HTR-8/SVneo (cell line): ENCODE results near the gene PDAP1.
"Not testable (repeated sequence)": the region's sequence is repeated elsewhere in the genome, so short reads cannot be mapped to it uniquely, and the experiment has no call there.

ENCODE experiments used
- DNase-seq: peaks from one replicate; pipeline ENCODE4 v3.0.0; 2011; ENCODE audit warnings: low spot score, mixed read lengths; ENCODE audit not compliant: insufficient read length
- FAIRE-seq: peaks from 2 replicates; lab custom pipeline; 2011; peaks lifted over from hg19 to GRCh38; lab: Jason Lieb, UNC

PDAP1 gene, protein sequence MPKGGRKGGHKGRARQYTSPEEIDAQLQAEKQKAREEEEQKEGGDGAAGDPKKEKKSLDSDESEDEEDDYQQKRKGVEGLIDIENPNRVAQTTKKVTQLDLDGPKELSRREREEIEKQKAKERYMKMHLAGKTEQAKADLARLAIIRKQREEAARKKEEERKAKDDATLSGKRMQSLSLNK

DNA sequence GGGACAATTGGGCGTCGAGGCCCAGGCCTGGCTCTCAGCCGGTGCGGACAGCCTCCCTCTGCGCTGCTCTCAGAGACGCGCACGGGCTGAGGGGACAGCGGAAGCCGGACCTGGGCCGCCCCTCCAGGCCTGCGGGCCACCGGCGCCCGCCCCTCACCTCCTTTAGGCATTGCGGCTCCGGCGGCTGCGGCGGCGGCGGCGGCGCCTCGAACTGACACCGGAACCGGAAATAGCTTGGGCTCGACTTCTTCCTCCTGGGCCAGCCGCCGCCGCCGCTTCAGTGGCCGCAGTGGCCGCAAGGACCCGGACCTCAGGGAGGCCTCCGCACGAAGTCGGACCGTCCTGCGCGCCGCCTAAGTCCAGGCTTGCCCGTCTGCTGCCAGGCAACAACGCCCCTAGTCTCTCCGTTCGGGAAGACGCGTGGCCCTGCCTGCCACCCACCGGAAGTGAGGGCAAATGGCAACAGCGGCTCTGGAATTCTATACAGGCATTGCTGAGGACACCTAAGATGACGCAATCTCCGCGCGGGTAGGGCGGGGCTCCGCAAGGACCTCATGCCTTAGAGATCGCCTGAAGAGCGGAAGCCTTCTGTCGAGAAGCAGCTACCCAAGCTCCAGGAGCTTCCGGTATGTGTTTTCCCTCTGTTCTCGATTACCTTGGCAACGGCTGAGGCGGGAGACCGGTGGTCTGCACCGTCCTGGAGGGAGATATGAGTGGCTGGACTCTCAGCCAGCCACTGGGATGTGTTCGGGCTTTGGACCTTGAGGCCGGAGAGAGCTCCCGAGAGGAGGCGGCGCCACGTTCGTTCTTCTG is at the start of gene PDAP1, which contains the start of gene BUD31:
Gene PDAP1 (minus strand): TSS at position 219 of the 813 bp plus-strand sequence. CDS start 49 bp downstream, at position 170.
Gene BUD31 (plus strand): TSS at position 591 of the 813 bp plus-strand sequence. CDS start 2,124 bp downstream, outside the sequence.
- peak; percentile 89 for DNase-seq

DNA sequence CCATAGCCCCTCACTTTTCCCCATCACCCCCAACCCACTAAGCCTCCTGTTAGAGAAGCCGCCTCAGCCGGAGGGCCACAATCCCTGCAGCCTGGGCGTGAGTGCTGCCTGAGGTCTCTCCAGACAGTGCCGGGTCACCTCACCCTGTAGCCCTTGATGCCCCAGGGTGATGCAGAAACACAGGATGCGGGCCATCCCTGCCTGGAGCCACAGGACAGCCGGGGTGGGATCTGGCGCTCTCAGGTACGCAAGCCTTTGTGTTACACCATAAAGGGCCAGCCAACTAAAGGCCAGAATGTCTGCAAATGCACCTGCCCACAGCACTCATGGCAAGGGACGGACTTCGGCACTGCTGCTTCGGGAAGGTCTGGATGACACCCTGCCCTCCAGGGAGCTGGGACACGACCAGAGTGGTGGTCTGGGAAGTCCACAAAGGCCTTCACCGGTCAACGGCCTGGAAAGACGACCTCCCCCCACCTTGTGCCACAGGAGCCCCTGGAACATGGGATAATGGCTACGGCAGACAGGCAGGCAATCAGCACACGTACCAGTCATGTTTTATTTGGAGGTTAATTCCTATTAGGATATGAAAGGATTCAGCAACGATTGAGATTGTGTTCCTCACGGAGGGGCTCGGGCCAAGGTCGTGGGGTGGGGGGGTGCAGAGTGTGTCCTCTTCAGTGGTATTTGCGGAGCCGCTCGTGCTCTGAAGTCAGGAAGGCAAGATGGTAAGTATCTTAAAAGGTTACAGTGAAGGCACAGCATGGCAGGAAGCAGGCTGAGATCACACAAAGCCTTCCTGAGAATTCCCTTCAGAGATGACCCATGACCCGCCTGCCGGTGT is 49.5 kb upstream of the PDAP1 start:
- no peak for FAIRE-seq
- no peak for DNase-seq

More for the DNA sequence above, at the start of gene PDAP1, which contains the start of gene BUD31:
- FAIRE-seq: no peak

DNA sequence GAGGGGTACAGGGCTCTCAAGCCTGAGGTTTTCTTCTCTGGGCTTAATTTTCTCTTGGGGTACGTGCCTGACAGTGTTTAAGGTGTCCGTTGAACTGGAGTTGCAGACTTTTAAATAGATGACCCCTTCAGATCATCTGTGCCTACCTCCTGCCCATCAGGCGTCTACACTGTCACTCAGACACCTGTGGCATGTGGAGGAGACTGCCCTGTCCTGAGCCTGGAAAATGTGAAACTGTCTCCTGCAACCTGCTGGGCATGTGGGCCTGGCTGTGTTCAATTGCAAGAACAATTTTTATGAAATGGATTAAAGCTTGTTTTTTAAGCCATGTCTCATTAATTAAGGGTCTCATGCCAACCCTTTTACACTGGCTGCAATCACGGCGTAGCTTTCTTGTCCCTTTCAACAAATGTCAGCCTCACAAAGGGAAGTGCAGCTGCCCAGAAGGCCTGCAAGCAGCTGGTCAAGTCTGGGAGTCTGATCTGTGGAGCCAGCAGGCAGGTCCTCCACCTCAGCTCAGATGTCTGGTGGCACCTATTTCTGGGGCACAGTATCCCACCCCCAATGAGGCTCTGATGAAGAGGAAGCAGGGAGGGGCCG is 48.8 kb upstream of the PDAP1 start:
- no peak for FAIRE-seq

DNA sequence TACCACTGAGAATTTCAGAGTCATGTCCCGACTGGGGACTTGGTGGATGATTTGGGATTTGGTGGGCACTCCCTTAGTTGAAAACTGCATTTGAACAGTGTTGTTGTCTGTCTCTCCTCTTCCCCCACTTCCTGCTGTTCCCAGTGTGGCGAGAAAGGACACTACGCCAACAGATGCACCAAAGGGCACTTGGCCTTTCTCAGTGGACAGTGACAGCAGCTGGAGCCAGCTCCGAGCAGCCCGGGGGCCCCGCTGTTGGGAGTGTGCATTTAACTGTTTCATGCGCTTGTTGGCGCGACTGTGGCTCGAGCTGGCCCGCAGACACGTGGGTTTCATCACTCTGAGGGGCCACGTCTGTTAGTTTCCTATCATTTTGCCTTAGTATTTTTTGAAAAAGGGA is 47.9 kb upstream of the PDAP1 start:
- no peak for DNase-seq
- no peak for FAIRE-seq

More for the DNA sequence above, 48.8 kb upstream of the PDAP1 start:
- no peak for DNase-seq

DNA sequence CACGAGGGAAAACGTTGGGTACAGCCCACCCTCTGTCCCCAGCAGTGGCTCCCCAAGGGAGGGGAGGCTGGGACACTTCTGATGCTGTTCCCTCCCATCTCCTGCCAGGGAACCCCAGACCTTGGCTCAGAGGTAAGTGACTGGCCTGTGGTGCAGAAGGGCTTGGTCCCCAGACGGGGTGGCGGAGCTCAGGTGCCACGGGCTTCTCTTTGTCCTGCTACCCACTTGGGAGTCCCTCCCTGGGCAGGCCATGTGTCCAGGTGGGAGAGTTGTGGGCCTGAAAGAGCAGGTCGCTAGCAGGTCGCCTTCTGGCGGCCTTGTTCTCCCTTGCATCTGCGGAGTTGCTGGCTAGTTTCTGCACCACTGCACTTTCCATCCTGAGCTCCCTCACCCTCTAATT is 47.5 kb upstream of the PDAP1 start:
- DNase-seq: no peak

DNA sequence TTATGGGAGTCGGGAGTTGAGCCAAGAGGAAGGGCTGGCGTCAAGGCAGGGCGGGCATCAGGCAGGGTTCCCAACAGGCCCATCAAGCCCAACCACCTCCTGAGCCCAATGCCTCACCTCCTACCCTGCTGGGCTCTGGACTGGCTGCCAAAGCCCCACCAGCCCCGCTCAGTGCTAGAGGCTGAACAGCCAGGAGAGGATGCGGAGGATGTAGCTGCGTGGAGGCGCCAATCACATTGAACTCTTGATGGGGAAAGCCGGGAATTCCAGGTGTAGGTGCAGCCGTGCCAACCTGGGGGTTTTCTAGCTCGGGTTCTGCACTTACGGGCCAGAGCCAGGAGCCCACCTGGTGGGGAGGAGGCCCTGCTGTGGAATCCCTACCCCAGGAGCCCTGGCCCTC is 44.7 kb upstream of the PDAP1 start:
- FAIRE-seq (no peak), DNase-seq (no peak)

More for the DNA sequence above, 47.5 kb upstream of the PDAP1 start:
- no peak for FAIRE-seq

DNA sequence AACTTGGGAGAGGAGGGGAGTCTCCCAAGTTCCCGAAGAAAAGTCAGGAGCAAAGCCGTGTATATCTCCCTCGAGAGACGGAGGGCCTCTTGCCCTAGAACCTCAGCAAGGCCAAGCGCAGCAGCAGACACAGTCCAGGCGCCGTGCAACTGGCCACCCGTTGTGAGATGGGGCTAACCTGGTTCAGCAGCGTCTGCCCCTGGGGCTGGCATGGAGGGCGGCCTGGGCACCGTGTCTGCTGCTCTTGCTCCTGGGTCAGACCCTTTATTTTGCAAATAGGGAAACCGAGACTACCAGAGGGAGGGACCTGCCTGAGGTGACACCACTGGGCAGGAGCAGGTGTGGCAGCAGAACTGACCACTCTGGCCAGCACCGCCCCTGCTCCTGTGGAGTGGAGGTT is 44.1 kb upstream of the PDAP1 start:
- FAIRE-seq (no peak), DNase-seq (no peak)

DNA sequence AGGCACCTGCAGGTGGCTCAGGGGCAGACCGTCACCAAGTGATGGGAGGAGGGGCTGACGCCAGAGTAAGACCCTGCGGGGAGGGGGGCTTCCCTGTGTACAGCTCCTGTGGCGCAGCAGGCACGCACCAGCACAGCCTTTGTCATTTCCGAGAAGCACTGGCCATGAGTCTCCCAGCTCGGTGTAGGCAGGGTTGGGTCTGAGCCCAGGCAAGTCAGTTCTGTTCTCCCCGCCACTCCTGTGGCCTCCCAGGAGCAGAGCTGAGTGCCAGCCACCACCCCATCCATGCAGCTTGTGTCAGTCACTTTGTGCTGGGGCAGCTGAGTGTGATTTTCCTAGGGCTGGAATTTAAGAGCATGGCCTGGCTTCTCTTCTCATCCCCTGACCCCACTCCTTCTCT is 43.5 kb upstream of the PDAP1 start:
- no peak for FAIRE-seq

DNA sequence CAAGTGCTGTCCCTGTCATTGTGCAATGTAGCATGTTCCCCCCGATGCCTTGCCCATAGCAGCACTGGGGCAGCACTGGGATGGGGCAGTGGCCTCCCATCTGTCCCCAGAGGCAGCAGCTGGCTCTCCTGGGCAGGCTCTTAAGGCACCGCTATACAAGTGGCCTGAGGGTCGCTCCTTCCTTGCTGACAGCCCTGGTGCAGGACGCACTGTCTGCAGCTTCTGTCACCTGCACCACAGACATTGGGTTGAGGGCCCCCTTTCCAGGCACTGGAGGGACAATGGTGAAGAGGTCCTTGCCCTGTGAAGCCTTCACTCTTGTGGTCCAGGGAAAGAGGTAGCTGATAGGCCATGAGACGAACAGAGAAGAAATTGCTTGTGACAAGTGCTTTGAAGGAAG is 40.9 kb upstream of the PDAP1 start:
- no peak for FAIRE-seq
- no peak for DNase-seq

More for the DNA sequence above, 43.5 kb upstream of the PDAP1 start:
- no peak for DNase-seq

DNA sequence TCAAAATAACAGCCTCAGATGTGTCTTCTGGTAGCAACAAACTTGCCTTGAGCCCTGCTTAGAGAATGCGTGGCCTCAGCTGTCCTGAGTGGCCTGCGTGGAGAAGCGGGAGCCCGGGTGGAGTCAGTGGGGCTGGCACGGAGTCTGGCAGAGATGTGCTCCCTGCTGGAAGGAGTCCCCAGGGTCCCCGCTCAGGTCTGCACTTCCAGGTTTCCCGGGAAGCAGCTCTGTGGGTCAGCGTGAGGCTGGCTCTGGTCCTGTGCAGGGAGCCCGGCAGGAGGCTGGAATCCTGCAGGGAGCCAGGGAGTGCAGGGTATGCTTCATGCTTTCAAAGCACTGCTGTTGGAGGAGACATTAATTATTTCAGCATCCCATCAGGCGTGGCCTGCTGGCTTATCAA is 40.5 kb upstream of the PDAP1 start:
- no peak for DNase-seq
- FAIRE-seq: no peak

DNA sequence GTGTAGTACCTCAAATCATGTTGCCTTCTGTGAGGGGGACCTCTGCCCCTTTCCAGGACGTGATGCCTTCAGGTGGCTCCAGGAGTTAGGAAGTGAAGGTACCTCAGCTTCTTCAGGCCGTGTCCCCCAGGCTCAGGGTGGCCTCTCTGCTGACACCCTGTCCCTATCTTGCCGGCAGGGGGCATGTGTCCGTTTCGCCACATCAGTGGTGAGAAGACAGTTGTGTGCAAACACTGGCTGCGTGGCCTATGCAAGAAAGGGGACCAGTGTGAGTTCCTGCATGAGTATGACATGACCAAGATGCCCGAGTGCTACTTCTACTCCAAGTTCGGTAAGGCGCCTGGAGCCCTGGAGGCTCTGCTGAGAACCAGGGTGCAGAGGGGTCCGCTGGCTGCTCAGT is 39.5 kb upstream of the PDAP1 start:
- no peak for FAIRE-seq

DNA sequence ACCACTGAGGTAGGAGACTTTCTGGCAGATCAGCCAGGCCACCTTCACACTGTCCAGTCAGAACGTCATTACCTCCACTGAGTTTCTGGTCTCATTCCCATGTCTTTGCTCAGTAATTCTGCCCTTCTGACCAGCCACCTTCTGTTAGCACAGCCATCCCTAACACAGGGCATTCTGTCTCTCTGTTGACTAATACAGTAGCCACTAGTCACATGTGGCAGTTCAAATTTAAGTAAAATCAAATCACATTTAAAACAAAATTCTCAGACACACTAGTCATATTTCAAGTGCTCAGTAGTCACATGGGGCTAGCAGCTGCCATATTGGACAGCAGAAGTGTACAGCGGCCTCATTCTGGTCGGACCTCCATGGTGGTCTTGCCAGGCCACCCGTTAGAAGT is 37.7 kb upstream of the PDAP1 start:
- no peak for FAIRE-seq
- no peak for DNase-seq

More for the DNA sequence above, 39.5 kb upstream of the PDAP1 start:
- no peak for DNase-seq

DNA sequence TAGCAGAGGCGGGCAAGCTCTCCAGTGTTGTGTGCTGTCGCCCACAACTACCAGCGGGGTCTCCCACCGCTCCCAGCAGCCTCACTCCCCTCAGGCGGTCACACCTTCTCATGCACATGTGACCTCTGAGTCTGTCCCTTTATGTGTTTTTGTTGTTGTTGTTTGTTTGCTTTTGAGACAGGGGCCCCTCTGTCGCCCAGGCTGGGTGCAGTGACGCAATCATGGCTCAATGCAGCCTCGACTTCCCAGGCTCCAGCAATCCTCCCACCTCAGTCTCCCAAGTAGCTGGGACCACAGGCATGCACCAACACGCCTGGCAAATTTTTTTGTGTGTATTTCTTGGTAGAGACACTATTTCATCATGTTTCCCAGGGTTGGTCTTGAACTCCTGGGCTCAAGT is 31.8 kb upstream of the PDAP1 start:
- DNase-seq (no peak), FAIRE-seq (no peak)

DNA sequence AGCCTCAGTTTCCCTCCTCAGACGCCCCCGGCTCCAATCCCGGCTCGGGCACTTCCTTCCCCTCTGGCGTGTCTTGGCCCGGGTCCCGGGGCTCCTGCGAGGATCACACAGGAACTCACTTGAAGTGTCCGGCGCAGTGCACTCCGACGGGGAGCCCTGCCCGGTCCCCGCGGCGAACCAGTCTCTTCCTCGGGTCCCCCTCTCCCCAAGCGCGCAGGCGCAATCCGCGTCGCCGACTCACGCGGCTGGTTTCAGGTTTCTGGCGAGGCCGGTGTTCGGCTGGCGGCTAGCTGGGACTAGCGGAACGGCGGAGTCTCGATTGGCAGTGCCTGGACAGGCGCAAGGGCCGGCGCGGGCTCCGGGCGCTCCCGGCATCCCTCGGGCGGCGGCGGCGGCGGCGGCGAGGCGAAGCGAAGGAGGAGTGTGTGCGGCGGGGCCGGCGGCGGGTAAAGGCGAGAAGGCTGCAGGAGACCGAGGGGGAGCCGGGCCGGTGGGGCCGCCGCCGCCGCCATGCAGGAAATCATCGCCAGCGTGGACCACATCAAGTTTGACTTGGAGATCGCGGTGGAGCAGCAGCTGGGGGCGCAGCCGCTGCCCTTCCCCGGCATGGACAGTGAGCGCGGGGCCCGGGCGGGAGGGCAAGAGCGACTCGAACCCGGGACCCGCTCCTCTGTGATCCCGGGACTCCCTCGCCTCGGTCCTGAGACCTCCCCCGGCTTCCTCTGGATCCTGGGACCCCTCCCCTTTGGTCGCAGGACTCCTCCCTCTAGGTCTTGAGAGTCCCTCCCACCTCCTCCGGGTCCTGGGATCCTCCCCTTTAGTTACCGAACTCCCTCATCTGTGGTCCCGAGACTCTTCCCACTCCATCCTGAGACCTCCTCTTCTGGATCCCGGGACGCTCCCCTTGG is 30.4 kb upstream of the PDAP1 start, which contains the start of the genes CPSF4 and PTCD1:
Gene CPSF4 (plus strand): TSS at position 371 of the 908 bp plus-strand sequence. CDS start 140 bp downstream, at position 511.
Gene PTCD1 (minus strand): TSS at position 226 of the 908 bp plus-strand sequence. CDS start 3,556 bp downstream, outside the sequence.
- peak; percentile 9 for FAIRE-seq

DNA sequence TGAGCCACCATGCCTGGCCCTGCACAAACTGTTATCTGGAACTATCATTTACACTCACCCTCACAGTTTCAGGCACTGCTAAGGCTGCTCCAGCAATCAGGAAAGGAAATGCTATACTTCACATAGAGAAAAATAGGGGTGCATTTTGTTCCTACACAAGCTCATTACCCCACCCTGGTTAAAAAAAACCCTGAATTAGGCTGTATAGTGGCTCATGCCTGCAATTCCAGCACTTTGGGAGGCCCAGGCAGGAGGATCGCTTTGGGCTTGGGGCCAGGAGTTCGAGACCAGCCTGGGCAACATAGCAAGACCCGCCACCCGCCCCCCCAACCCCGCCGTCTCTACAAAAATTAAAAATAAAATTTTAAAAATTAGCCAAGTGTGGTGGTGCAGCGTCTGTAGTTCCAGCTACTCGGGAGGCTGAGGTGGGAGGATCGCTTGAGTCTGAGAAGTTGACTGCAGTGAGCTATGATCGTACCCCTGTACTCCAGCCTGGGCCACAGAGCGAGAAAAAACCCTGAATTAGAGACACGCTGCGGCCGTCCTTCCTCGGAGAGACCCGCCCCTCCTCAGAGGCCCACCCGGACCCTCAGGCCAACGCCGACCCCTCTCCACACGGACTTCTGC is 29.7 kb upstream of the PDAP1 start:
- FAIRE-seq (no peak), DNase-seq (no peak)

More for the DNA sequence above, 30.4 kb upstream of the PDAP1 start, which contains the start of the genes CPSF4 and PTCD1:
- DNase-seq: peak; percentile 94

DNA sequence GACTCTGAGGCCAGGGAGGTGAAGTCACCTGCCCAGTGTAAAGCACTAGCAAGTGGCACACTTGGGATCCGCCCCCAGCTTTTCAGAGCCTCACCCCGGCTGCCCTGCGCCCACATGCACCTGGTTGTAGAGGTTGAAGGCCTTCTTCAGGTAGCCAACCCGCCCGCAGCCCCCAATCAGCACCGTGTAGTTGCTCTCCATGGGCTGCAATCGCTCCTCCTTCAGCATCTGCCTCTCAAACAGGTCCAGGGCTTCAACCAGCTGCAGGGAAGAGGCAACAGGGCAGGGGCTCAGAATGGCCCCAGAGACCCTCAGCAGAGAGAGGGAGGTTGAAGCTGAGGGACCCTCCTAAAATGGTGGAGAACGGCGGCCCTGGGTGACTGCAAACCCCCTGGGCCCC is 24.8 kb upstream of the PDAP1 start:
- no peak for DNase-seq
- no peak for FAIRE-seq

DNA sequence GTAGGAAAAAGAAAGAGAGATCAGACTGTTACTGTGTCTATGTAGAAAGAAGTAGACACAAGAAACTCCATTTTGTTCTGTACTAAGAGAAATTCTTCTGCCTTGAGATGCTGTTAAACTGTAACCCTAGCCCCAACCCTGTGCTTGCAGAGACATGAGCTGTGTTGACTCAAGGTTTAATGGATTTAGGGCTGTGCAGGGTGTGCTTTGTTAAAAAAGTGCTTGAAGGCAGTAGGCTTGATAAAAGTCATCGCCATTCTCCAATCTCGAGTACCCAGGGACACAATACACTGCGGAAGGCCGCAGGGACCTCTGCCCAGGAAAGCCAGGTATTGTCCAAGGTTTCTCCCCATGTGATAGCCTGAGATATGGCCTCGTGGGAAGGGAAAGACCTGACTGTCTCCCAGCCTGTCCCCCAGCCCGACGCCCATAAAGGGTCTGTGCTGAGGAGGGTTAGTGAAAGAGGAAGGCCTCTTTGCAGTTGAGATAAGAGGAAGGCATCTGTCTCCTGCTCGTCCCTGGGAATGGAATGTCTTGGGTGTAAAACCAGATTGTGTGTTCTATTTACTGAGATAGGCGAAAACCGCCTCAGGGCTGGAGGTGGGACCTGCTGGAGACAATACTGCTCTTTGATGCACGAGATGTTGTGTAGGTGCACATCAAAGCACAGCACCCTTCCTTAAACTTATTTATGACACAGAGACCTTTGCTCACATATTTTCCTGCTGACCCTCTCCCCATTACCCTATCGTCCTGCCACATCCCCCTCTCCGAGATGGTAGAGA is 23.6 kb upstream of the PDAP1 start:
- FAIRE-seq, DNase-seq: not testable (repeated sequence)

DNA sequence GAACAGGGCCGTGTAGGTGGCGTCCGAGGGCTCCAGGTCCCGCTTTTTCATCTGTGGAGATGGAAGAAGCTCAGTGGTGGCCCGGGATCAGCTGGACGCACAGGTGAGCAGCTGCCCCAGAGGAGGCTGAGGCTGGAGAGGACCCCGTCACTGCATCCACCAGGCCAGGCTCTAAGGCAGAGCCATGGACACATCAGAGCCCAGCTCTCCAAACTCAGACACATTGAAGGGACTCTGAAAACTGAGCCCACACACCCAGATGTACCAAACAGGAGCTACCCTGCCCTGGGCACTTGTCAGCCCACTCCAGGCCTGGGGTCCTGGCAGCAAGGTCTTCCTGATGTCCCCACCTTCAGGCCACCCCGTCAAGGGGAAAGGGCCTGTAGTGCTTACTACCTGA is 21.4 kb upstream of the PDAP1 start:
- no peak for DNase-seq
- FAIRE-seq: no peak
